ENCODE data around the gene FBXO28. TPM values are rescaled to one million over a fixed set of nuclear protein-coding genes. Genes with fewer than 3 reads are reported as not detected.

FBXO28 gene
- total RNA-seq, 1 experiment from 2014 or later = 37.0 TPM

DNA sequence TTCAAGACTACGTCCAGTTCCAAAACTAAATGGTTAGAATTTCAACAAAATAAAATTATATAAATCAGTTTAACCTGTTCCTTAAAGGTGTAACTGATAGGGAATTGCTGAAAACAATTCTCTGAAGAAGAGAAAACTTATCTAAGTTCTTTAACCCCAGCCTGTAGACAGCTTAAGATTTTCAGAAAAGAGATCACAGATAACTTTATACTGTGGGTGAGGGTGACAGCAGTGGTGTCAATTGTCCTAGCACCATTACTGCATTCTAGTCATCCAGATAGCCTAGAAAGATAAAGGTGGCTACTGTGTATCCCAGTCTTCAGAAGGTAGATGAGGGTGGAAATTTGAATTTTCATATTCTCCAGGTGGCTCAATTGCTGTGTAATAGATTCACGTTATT lies 49.4 kb downstream of the FBXO28 start (continued):
- TF ChIP-seq, protein P1, sequence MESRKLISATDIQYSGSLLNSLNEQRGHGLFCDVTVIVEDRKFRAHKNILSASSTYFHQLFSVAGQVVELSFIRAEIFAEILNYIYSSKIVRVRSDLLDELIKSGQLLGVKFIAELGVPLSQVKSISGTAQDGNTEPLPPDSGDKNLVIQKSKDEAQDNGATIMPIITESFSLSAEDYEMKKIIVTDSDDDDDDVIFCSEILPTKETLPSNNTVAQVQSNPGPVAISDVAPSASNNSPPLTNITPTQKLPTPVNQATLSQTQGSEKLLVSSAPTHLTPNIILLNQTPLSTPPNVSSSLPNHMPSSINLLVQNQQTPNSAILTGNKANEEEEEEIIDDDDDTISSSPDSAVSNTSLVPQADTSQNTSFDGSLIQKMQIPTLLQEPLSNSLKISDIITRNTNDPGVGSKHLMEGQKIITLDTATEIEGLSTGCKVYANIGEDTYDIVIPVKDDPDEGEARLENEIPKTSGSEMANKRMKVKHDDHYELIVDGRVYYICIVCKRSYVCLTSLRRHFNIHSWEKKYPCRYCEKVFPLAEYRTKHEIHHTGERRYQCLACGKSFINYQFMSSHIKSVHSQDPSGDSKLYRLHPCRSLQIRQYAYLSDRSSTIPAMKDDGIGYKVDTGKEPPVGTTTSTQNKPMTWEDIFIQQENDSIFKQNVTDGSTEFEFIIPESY (IDR thresholded peaks at IDR 0.05; ENCODE audit: extremely low read depth, insufficient replicate concordance, low read length) = no peak
- TF ChIP-seq POLR2A (IDR thresholded peaks at IDR 0.05; ENCODE audit: borderline replicate concordance, extremely low read depth, insufficient read depth, insufficient read length) = no peak
- TF ChIP-seq, protein P2, sequence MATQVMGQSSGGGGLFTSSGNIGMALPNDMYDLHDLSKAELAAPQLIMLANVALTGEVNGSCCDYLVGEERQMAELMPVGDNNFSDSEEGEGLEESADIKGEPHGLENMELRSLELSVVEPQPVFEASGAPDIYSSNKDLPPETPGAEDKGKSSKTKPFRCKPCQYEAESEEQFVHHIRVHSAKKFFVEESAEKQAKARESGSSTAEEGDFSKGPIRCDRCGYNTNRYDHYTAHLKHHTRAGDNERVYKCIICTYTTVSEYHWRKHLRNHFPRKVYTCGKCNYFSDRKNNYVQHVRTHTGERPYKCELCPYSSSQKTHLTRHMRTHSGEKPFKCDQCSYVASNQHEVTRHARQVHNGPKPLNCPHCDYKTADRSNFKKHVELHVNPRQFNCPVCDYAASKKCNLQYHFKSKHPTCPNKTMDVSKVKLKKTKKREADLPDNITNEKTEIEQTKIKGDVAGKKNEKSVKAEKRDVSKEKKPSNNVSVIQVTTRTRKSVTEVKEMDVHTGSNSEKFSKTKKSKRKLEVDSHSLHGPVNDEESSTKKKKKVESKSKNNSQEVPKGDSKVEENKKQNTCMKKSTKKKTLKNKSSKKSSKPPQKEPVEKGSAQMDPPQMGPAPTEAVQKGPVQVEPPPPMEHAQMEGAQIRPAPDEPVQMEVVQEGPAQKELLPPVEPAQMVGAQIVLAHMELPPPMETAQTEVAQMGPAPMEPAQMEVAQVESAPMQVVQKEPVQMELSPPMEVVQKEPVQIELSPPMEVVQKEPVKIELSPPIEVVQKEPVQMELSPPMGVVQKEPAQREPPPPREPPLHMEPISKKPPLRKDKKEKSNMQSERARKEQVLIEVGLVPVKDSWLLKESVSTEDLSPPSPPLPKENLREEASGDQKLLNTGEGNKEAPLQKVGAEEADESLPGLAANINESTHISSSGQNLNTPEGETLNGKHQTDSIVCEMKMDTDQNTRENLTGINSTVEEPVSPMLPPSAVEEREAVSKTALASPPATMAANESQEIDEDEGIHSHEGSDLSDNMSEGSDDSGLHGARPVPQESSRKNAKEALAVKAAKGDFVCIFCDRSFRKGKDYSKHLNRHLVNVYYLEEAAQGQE (IDR thresholded peaks at IDR 0.05; ENCODE audit: low read depth) = no peak
- TF ChIP-seq EZH2 (IDR thresholded peaks at IDR 0.05) = no peak
- no peak for TF ChIP-seq SRF (IDR thresholded peaks at IDR 0.05; ENCODE audit: low read depth)

DNA sequence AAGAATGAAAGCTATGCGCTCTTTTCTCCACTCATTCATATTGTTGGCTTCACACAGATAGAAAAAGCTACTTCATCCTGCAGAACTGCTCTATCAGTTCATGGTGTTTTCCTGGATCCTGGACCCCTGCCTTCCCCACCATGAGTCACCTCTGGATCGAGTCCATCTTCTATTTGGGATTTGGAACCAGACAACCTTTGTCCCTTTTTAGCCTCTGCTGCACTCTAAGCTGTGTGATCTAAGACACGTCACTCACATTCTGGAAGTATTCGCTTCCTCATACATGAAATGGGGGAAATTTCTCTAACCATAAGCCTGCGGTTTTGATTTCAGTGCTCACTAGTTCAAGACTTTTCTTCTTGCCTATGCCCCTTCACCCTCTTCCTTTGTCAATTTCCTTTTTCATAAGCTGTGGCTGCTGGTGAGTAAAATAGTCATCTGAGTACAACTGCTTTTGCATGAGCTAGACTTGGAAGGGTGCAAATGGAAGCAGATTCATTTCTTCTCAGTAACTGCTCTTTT lies 55.0 kb downstream of the FBXO28 start:
- CTCF ChIA-PET = no interaction called here
- Histone ChIP-seq H2AFZ (ENCODE audit: low read depth, low read length, poor library complexity, severe bottlenecking) (no peak overlapping the region), H3K36me3 (ENCODE audit: control insufficient read depth in 1 of 2, insufficient read depth in 2 of 2, low read length in 2 of 2) (no peaks in the 10 kb centered on the region), H3K27me3 (ENCODE audit: insufficient read depth, low read length) (no peaks in the 10 kb centered on the region), H4K20me1 (ENCODE audit: insufficient read depth) (no peaks in the 10 kb centered on the region), H3K27ac (ENCODE audit: low read depth, low read length) (no peak overlapping the region), H3K9ac (ENCODE audit: low read length) (no peak overlapping the region), H3K9me3 (ENCODE audit: control insufficient read depth in 1 of 2, insufficient read depth in 1 of 2, low read depth in 1 of 2, low read length in 2 of 2) (no peaks in the 10 kb centered on the region), H3K4me2 (ENCODE audit: low read length) (peak overlapping the region; percentile 27; the same call in 1 of the 2 replicates), H3K9me2 (ENCODE audit: insufficient read depth) (no peaks in the 10 kb centered on the region), H3K4me1 (ENCODE audit: control insufficient read depth in 1 of 2, insufficient read depth in 2 of 2, low read length in 2 of 2) (peaks cover 0 to 7% of the 10 kb centered on the region in 2 experiments; a peak in 1 of 4 replicates), H3K79me2 (ENCODE audit: insufficient read depth, low read length) (no peaks in the 10 kb centered on the region), H3K4me3 (replicated peaks in 1 of 2; ENCODE audit: low read depth in 1 of 2, low read length in 2 of 2) (no peak overlapping the region)
- RAD21 ChIA-PET (ENCODE audit: low non-redundant PET in 1 of 2, low total read pairs in 2 of 2, uncharacterized antibody in 2 of 2, unreplicated experiment in 2 of 2) = interaction anchor here in 1 of 2 experiments (0.5 kb wide), 1 partner anchor 33 kb away, joined by 4 read pairs; no protein-coding TSS in a partner anchor
- DNase-seq (ENCODE audit: low read depth, low spot score) (no peak), ATAC-seq (0 out of 2 replicates have a peak, but pooled peaks have one; percentile 30)
- no TSS peak for BruUV-seq (replicated peaks)
- POLR2A ChIA-PET = no interaction called here
- intact Hi-C loops (cut with micrococcal nuclease) = no loop called here
- TF ChIP-seq, protein P1 (IDR thresholded peaks at IDR 0.05; ENCODE audit: extremely low read depth, insufficient replicate concordance, low read length) = no peak
- TF ChIP-seq EGR1 (IDR thresholded peaks at IDR 0.05; ENCODE audit: low read depth) (no peak), CBX3 (IDR thresholded peaks at IDR 0.05; ENCODE audit: low read depth) (no peak), CEBPB (IDR thresholded peaks at IDR 0.05; ENCODE audit: low read depth) (no peak), FOSL1 (IDR thresholded peaks at IDR 0.05; ENCODE audit: low read depth) (no peak), SIN3A (IDR thresholded peaks at IDR 0.05; ENCODE audit: low read depth) (no peak), POLR2A (IDR thresholded peaks at IDR 0.05; ENCODE audit: borderline replicate concordance, extremely low read depth, insufficient read depth, insufficient read length) (no peak), SP1 (IDR thresholded peaks at IDR 0.05; ENCODE audit: low read depth) (no peak)
- TF ChIP-seq, protein P2 (IDR thresholded peaks at IDR 0.05; ENCODE audit: low read depth) = no peak
- TF ChIP-seq, protein P3, sequence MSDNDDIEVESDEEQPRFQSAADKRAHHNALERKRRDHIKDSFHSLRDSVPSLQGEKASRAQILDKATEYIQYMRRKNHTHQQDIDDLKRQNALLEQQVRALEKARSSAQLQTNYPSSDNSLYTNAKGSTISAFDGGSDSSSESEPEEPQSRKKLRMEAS (IDR thresholded peaks at IDR 0.05) = no peak

Measured in HCT116 (cell line).